GM23338 (cell line): Measurements from ENCODE around the gene DAGLB.

ENCODE experiments used
- EZH2phosphoT487 ChIP-seq: fragments of 200-600 bp; sonication (generic); IDR thresholded peaks from one replicate; pipeline ENCODE4 v1.8.1; 2018; ENCODE audit warnings: antibody characterized with exemption; ENCODE audit not compliant: unreplicated experiment
- TF ChIP-seq, protein P1 (sequence below), 2 experiments: fragments of 200-600 bp in 1 of 2; sonication (generic) in 1 of 2; conservative IDR thresholded peaks; 2 replicates each; pipeline versions ENCODE4 v1.5.1 to v1.6.1; 2016 to 2017; ENCODE audit warnings: antibody characterized with exemption in 2 of 2, low read depth in 2 of 2, mild to moderate bottlenecking in 2 of 2, moderate library complexity in 1 of 2

DNA sequence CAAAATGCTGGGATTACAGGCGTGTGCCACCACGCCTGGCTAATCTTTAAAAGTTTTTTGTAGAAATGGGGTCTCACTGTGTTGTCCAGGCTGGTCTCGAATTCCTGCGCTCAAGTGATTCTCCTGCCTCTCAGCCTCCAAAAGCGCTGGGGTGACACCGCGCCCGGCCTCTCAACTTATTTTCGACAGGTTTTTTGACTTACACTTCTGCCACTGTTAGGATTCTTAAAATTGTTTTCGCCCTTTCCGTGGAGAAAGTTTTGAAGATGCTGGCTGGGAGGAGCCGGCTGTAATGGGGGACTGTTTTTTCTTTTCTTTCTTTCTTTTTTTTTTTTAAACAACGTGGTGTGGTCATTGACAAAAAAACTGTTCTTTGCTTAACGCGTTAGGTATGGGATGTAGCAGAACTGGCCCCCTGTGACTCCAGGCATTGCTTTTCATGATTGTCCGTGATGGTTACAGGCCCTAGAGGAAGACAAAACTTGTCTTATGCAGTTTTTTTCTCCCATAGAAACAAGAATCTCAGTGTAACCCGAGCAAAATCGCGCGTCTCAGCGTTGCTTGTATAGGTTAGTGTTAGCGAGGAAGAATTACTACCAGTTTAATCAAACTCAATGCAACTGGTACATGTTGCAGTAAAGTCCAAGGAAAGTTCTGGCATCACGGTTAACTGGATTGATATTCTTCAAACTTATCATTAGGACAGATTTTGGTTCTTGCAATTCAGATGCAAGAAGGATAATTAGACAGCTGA, 72.2 kb downstream of the DAGLB start:
- TF ChIP-seq, protein P1, sequence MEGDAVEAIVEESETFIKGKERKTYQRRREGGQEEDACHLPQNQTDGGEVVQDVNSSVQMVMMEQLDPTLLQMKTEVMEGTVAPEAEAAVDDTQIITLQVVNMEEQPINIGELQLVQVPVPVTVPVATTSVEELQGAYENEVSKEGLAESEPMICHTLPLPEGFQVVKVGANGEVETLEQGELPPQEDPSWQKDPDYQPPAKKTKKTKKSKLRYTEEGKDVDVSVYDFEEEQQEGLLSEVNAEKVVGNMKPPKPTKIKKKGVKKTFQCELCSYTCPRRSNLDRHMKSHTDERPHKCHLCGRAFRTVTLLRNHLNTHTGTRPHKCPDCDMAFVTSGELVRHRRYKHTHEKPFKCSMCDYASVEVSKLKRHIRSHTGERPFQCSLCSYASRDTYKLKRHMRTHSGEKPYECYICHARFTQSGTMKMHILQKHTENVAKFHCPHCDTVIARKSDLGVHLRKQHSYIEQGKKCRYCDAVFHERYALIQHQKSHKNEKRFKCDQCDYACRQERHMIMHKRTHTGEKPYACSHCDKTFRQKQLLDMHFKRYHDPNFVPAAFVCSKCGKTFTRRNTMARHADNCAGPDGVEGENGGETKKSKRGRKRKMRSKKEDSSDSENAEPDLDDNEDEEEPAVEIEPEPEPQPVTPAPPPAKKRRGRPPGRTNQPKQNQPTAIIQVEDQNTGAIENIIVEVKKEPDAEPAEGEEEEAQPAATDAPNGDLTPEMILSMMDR (conservative IDR thresholded peaks at IDR 0.05; ENCODE audit: low read depth in 2 of 2) = no peak
- TF ChIP-seq EZH2phosphoT487 = no peak
